Thoracic aorta (tissue), 2 donors: Measurements from ENCODE around the gene COL4A6. TPM values are rescaled to one million over a fixed set of nuclear protein-coding genes. Genes with fewer than 3 reads are reported as not detected.

Source experiments
- ATAC-seq: fragments of 150-250 bp; one replicate; pipeline ENCODE4 v1.8.0; 2017; ENCODE audit warnings: low read depth; ENCODE audit not compliant: insufficient number of reproducible peaks, low FRiP score
- DNase-seq: peaks from one replicate; pipeline ENCODE4 v3.0.0-alpha.2; 2020; ENCODE audit warnings: low spot score
- H3K27ac ChIP-seq, 2 donors: fragments of 200-600 bp; sonication (generic); 1 replicate in 1 of 2; 2 replicates in 1 of 2; pipeline ENCODE4 v1.5.1; 2016; ENCODE audit warnings: mild to moderate bottlenecking in 2 of 2, moderate library complexity in 2 of 2
- H3K27me3 ChIP-seq: fragments of 200-600 bp; sonication (generic); replicated peaks from 2 replicates; pipeline ENCODE4 v1.6.0; 2016; ENCODE audit warnings: mild to moderate bottlenecking; ENCODE audit not compliant: insufficient read depth
- H3K36me3 ChIP-seq: fragments of 200-600 bp; sonication (generic); one replicate; pipeline ENCODE4 v1.5.1; 2016
- H3K4me1 ChIP-seq, 2 donors: fragments of 200-600 bp; sonication (generic); 1 replicate in 1 of 2; 2 replicates in 1 of 2; pipeline versions ENCODE4 v1.5.1 to v1.6.0; 2016; ENCODE audit warnings: low read depth in 2 of 2, mild to moderate bottlenecking in 1 of 2; ENCODE audit not compliant: control insufficient read depth in 1 of 2
- H3K4me3 ChIP-seq: fragments of 200-600 bp; sonication (generic); 2 replicates; pipeline ENCODE4 v1.5.1; 2016; ENCODE audit warnings: mild to moderate bottlenecking
- H3K9me3 ChIP-seq: fragments of 200-600 bp; sonication (generic); 2 replicates; pipeline ENCODE4 v1.5.1; 2016
- CTCF ChIP-seq: fragments of 200-600 bp; sonication (generic); IDR thresholded peaks from one replicate; pipeline ENCODE4 v1.5.1; 2019; ENCODE audit warnings: antibody characterized with exemption
- total RNA-seq, 2 donors: library from RNA; depleted of rRNA; stranded (reverse); fragments of >200 nt; gene quantifications; one replicate each; pipeline versions ENCODE4 v1.1.0 to v1.2.3, GENCODE V29; 2016

Gene COL4A6
- total RNA-seq, 2 donors from 2014 or later = 1.3 to 2.2 TPM

- no peaks in the 10 kb centered on the region for H3K9me3 ChIP-seq
- TF ChIP-seq CTCF = no peak
- DNase-seq = no peak
- no peaks in the 10 kb centered on the region for H3K36me3 ChIP-seq
- H3K4me3 ChIP-seq = no peak overlapping the region
- no peak for ATAC-seq
- H3K27me3 ChIP-seq = no peaks in the 10 kb centered on the region
- H3K27ac ChIP-seq = no peak overlapping the region
- H3K4me1 ChIP-seq = no peaks in the 10 kb centered on the region
These were observed 187.3 kb downstream of the COL4A6 start for GRCh38 chrX:108250654-108251579.

GRCh38 chrX:108246304-108246954, 191.8 kb downstream of the COL4A6 start:
- no peak for DNase-seq
- Histone ChIP-seq H3K9me3 (no peaks in the 10 kb centered on the region), H3K27me3 (no peaks in the 10 kb centered on the region), H3K4me1 (no peaks in the 10 kb centered on the region), H3K36me3 (no peaks in the 10 kb centered on the region), H3K27ac (no peak overlapping the region), H3K4me3 (no peak overlapping the region)
- no peak for TF ChIP-seq CTCF
- ATAC-seq = no peak

- Histone ChIP-seq H3K9me3 (no peaks in the 10 kb centered on the region), H3K36me3 (no peaks in the 10 kb centered on the region), H3K27ac (no peak overlapping the region), H3K27me3 (no peaks in the 10 kb centered on the region), H3K4me1 (no peaks in the 10 kb centered on the region), H3K4me3 (no peak overlapping the region)
- DNase-seq (no peak), ATAC-seq (no peak)
- TF ChIP-seq CTCF = no peak
These were observed 192.8 kb downstream of the COL4A6 start for GRCh38 chrX:108245462-108245861.

- Histone ChIP-seq H3K27ac (no peak overlapping the region), H3K4me1 (no peaks in the 10 kb centered on the region), H3K36me3 (no peaks in the 10 kb centered on the region), H3K27me3 (no peaks in the 10 kb centered on the region), H3K4me3 (no peak overlapping the region), H3K9me3 (no peaks in the 10 kb centered on the region)
- no peak for TF ChIP-seq CTCF
- DNase-seq (no peak), ATAC-seq (no peak)
These were observed 202.2 kb downstream of the COL4A6 start for GRCh38 chrX:108235986-108236385.

- no peaks in the 10 kb centered on the region for H3K27me3 ChIP-seq
- H3K4me3 ChIP-seq = no peak overlapping the region
- no peaks in the 10 kb centered on the region for H3K36me3 ChIP-seq
- no peaks in the 10 kb centered on the region for H3K4me1 ChIP-seq
- no peaks in the 10 kb centered on the region for H3K9me3 ChIP-seq
- H3K27ac ChIP-seq = no peak overlapping the region
- DNase-seq (no peak), ATAC-seq (no peak)
- TF ChIP-seq CTCF = no peak
These were observed 207.6 kb downstream of the COL4A6 start for GRCh38 chrX:108230574-108230973.
